Peyer's patch (tissue), 4 donors: ENCODE data around the gene EP400.

Experiments used
- CTCF ChIP-seq, 6 experiments: fragments of 450-650 bp in 4 of 6; fragments of 200-600 bp in 2 of 6; sonication (generic) in 1 of 6; IDR thresholded peaks; one replicate each; pipeline ENCODE4 v1.5.1; 2017 to 2019; ENCODE audit warnings: antibody characterized with exemption in 6 of 6, mild to moderate bottlenecking in 3 of 6, moderate library complexity in 1 of 6
- POLR2A ChIP-seq, 2 donors: fragments of 450-650 bp; IDR thresholded peaks; one replicate each; pipeline ENCODE4 v1.5.1; 2017; ENCODE audit warnings: antibody characterized with exemption in 2 of 2, mild to moderate bottlenecking in 2 of 2, moderate library complexity in 2 of 2

GRCh38 chr12:132000286-132000872 lies 50.6 kb downstream of the EP400 start:
- TF ChIP-seq CTCF (IDR thresholded peaks at IDR 0.05) (no peak), POLR2A (IDR thresholded peaks at IDR 0.05) (no peak)
